ENCODE measurements around the gene ZNF90. TPM values are rescaled to one million over a fixed set of nuclear protein-coding genes. Genes with fewer than 3 reads are reported as not detected.

ZNF90 gene
- total and polyA plus RNA-seq, 2 donors (not counting 3 experiments of a cell fraction or from before 2014, with no cell fraction given): 0.92 to 4.1 TPM

DNA sequence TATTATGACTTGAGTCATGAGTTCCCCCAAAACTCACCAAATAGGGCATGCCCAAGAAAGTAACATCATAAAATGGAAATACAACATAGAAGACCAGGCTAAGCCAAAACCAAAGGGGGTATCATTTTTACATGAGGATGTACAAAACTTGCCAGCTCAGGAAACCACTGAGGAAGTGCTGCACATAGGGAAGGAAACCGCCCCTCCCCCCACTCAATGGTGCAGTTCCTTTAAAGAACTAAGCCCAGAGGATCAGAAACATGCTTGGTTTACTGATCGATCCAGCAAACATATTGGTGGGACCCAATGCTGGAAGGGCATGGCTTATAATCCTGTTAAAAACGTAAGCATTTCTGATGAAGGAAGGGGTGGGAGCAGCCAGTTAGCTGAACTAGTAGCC lies 85.0 kb downstream of the ZNF90 start:
- no peaks in the 10 kb centered on the region for H3K9me1 ChIP-seq (replicated peaks; ENCODE audit: control insufficient read depth, extremely low read depth, insufficient read depth, low read length)
- BruUV-seq (replicated peaks): no TSS peak
- no peaks in the 10 kb centered on the region for H4K20me1 ChIP-seq (replicated peaks; ENCODE audit: control insufficient read depth, extremely low read depth, insufficient read depth, low read length)
- H3K36me3 ChIP-seq (ENCODE audit: control insufficient read depth in 2 of 2, extremely low read depth in 1 of 2, insufficient read depth in 2 of 2, low read length in 2 of 2): no peaks in the 10 kb centered on the region
- dilution Hi-C loops (cut with MboI; ENCODE audit: extremely low pct_ligation_motif_present, low sequenced_read_pairs): no loop called here
- DNase-seq (ENCODE audit: low read depth, low spot score) (no peak), FAIRE-seq (no peak)
- TF ChIP-seq EZH2 (IDR thresholded peaks at IDR 0.05; ENCODE audit: borderline replicate concordance, low read depth, low read length, severe bottlenecking): no peak
- TF ChIP-seq POLR2A (IDR thresholded peaks at IDR 0.05; ENCODE audit: low read depth, low read length): no peak
- TF ChIP-seq MYC (IDR thresholded peaks at IDR 0.05; ENCODE audit: low read depth, low read length): no peak
- no peak for TF ChIP-seq POLR2AphosphoS5 (IDR thresholded peaks at IDR 0.05; ENCODE audit: insufficient read depth, low read depth, low read length)
- TF ChIP-seq, protein P1, sequence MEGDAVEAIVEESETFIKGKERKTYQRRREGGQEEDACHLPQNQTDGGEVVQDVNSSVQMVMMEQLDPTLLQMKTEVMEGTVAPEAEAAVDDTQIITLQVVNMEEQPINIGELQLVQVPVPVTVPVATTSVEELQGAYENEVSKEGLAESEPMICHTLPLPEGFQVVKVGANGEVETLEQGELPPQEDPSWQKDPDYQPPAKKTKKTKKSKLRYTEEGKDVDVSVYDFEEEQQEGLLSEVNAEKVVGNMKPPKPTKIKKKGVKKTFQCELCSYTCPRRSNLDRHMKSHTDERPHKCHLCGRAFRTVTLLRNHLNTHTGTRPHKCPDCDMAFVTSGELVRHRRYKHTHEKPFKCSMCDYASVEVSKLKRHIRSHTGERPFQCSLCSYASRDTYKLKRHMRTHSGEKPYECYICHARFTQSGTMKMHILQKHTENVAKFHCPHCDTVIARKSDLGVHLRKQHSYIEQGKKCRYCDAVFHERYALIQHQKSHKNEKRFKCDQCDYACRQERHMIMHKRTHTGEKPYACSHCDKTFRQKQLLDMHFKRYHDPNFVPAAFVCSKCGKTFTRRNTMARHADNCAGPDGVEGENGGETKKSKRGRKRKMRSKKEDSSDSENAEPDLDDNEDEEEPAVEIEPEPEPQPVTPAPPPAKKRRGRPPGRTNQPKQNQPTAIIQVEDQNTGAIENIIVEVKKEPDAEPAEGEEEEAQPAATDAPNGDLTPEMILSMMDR (IDR thresholded peaks at IDR 0.05; ENCODE audit: extremely low read depth in 1 of 2, insufficient read depth in 1 of 2, low read depth in 1 of 2, low read length in 2 of 2): no peak
- TF ChIP-seq, protein P2, sequence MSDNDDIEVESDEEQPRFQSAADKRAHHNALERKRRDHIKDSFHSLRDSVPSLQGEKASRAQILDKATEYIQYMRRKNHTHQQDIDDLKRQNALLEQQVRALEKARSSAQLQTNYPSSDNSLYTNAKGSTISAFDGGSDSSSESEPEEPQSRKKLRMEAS (IDR thresholded peaks at IDR 0.05; ENCODE audit: insufficient read depth, insufficient read length): no peak
- no peak for TF ChIP-seq JUN (IDR thresholded peaks at IDR 0.05; ENCODE audit: borderline replicate concordance, insufficient read depth, insufficient read length, low read depth)
- TF ChIP-seq GATA2 (IDR thresholded peaks at IDR 0.05; ENCODE audit: insufficient read depth, insufficient read length, low read depth, low read length): no peak
- no peak for TF ChIP-seq FOS (IDR thresholded peaks at IDR 0.05; ENCODE audit: borderline replicate concordance, insufficient read depth, low read length)
- no peak overlapping the region for H3K4me3 ChIP-seq (replicated peaks in 1 of 3; ENCODE audit: insufficient read depth in 1 of 3, low read depth in 1 of 3, low read length in 3 of 3)
- intact Hi-C loops (cut with micrococcal nuclease): no loop called here
- no peak overlapping the region for H3K4me2 ChIP-seq (ENCODE audit: insufficient read depth, low read length)
- H3K27me3 ChIP-seq (ENCODE audit: control insufficient read depth in 2 of 2, insufficient read depth in 2 of 2, low read length in 2 of 2): no peaks in the 10 kb centered on the region
- no peaks in the 10 kb centered on the region for H3K4me1 ChIP-seq (ENCODE audit: control insufficient read depth, extremely low read depth, insufficient read depth, low read length)
- ChIA-PET POLR2A (no interaction called here), CTCF (no interaction called here)
- no peak overlapping the region for H2AFZ ChIP-seq (ENCODE audit: low read depth, low read length)
- no peak overlapping the region for H3K9ac ChIP-seq (replicated peaks; ENCODE audit: extremely low read depth, insufficient read depth, low read length)
- no peaks in the 10 kb centered on the region for H3K9me3 ChIP-seq (replicated peaks; ENCODE audit: control insufficient read depth, insufficient read depth, low read length)
- H3K27ac ChIP-seq (ENCODE audit: insufficient read depth, low read depth, low read length): no peak overlapping the region
- no peaks in the 10 kb centered on the region for H3K79me2 ChIP-seq (ENCODE audit: control insufficient read depth, insufficient read depth, low read length)
